GM13976 (cell line): ENCODE measurements around the gene GPR141.

Source experiments
- DNase-seq: peaks from one replicate; pipeline ENCODE4 v3.0.0; 2012; ENCODE audit warnings: low spot score
- in situ Hi-C: fragments of 300-500 bp; cut with MboI; formaldehyde crosslinking; loops from one replicate; pipeline ENCODE4 v1.12.0; 2022; ENCODE audit warnings: low sequenced_read_pairs, mixed read lengths, inconsistent platforms; ENCODE audit not compliant: unreplicated experiment
- TF ChIP-seq, protein P1 (sequence below): IDR thresholded peaks from 2 replicates; pipeline ENCODE4 v1.5.1; 2012; ENCODE audit warnings: borderline replicate concordance, mild to moderate bottlenecking; ENCODE audit not compliant: insufficient read depth; ENCODE audit errors: extremely low read depth, missing control alignments, control extremely low read depth

The GPR141 gene

DNA sequence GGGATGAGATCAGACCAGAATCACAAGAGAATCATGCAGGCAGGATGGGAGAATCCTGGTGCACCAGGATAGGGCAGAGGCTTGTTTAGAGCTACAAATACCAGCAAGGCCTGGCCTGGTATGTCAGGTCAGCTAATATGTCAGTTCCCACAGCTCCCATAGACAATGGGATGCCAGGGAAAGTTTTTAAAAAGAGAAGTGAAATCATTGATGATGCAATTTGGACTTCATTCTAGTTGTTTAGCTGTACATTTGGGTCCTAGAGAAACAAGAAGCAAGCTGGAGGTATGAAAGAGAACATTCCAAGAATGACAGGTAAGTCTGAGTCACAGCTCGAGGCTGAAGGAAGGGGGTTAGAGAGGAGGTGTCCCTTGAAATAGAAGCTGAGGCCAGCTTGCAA, 45.2 kb downstream of the GPR141 start:
- in situ Hi-C loops, result no loop called here
- DNase-seq, result no peak
- TF ChIP-seq, protein P1, sequence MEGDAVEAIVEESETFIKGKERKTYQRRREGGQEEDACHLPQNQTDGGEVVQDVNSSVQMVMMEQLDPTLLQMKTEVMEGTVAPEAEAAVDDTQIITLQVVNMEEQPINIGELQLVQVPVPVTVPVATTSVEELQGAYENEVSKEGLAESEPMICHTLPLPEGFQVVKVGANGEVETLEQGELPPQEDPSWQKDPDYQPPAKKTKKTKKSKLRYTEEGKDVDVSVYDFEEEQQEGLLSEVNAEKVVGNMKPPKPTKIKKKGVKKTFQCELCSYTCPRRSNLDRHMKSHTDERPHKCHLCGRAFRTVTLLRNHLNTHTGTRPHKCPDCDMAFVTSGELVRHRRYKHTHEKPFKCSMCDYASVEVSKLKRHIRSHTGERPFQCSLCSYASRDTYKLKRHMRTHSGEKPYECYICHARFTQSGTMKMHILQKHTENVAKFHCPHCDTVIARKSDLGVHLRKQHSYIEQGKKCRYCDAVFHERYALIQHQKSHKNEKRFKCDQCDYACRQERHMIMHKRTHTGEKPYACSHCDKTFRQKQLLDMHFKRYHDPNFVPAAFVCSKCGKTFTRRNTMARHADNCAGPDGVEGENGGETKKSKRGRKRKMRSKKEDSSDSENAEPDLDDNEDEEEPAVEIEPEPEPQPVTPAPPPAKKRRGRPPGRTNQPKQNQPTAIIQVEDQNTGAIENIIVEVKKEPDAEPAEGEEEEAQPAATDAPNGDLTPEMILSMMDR, result no peak

DNA sequence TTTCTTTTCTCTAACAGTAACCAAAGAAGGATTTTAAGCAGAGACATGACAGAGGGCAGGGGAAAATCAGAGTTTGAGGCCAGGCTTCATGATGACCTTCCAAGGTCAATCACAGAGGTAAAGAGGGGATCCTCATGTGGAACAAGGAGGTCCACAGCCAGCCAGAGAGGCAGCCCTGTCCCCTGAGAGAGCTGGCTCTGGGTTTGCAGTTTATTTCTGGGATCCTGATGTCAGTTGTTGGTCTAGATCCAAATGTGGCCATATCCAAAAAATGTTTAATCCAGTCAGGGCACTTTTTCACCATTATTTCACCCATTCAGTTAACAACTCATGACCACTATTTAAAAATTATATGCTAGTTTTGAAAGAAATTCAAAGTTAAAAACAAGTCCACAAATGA, 45.6 kb downstream of the GPR141 start:
- DNase-seq, result no peak
- TF ChIP-seq, protein P1, result no peak
- in situ Hi-C loops, result no loop called here

DNA sequence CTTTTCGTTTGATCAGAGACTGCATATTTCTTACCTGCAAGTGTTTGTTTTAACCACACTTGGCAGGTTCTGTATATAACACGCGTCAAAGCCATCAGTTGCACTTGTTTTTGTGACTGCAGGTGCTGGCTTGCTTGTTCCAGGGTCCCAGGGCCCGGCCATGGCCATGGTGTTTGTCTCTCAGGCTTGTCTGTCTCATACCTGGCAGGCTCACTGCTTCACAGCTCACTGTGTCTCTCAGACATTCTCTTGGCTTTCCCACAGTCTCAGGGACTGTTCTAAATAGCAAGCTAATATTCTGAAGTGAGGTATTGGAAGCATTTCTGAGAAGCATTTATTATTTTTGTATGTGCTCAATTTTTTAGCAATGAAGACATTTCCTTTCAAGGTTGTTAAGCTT, 46.9 kb downstream of the GPR141 start:
- in situ Hi-C loops, result no loop called here
- DNase-seq, result no peak
- TF ChIP-seq, protein P1, result no peak

DNA sequence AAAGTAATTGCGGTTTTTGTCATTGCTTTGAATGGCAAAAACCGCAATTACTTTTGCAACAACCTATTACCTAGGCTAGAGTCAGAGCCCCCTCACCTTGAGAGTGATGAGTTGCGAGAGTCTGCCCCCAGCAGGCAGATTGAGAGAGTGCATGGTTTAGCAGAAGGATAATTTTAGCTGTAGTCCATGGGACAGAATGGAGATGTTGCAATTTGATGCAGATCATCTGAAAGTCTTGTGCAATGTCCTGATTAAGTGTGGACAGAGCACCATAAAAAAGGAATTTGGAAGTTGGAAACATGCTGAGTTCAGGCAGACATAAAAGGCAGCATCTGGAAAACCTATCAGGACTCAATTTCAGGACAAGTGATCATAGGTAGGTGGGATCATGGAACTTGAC, 48.7 kb downstream of the GPR141 start:
- in situ Hi-C loops, result no loop called here
- TF ChIP-seq, protein P1, result peak; percentile 69
- DNase-seq, result peak; percentile 60

DNA sequence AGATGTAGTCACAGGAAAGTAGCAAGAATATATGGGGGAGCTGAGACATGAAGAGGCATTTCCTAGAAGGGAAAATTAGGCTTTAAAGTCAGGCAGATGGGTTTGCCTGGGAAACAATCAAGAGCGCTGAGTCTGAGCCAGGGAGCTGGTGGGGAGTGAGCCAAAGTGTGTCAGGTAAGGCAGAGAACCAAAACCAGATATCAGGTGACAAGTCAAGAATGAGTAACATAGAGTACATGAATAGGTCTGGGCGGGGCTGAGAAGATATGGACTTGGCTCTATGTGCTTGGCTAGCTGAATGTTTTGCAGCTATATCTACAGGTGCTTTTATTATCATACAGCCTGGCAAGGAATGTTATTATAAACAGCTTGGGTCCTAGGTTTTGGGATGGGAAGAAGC, 49.3 kb downstream of the GPR141 start:
- TF ChIP-seq, protein P1, result no peak
- in situ Hi-C loops, result no loop called here
- DNase-seq, result no peak

DNA sequence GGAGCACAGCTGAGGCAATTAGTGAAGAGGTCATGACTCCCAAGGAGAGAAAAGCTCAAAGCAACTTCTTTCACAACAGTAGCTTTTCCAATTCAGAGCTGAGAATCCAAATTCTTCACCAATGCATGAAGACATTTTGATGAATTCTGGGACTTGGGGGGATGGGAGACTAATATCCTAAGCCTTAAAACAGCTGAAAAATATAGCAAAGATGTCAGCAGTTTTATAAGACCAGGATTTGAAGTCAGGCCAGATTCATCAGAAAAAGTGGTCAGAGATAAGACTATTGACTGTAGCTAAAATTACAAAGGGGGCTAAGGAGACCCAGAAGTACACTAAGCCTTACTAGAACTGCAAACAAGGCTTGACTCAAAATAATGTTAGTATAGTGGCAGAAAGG, 51.6 kb downstream of the GPR141 start:
- in situ Hi-C loops, result no loop called here
- DNase-seq, result no peak
- TF ChIP-seq, protein P1, result no peak

DNA sequence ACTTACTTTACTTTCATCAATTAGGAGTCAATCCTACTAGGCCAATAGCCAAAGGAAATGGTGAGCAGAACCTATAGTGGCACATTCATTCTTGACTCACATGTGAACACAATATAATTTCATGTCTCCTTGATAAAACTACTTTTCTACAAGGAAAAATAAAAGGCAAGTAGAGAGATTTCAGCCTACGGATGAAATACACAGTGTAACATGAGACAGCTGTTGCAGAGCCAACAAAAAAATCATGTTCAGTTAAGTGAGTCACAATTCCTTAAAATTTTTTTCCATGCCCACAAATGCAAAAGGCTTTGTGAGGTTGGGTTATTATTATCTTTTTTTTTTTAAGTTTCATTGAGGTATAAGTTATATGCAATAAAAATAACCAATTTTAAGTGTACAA, 54.8 kb downstream of the GPR141 start:
- TF ChIP-seq, protein P1, result no peak
- no peak for DNase-seq
- in situ Hi-C loops, result no loop called here
